Amniotic epithelial cell (primary cell): Measurements from ENCODE around the gene ARHGAP42.

Experiments used
- DNase-seq: peaks from one replicate; pipeline ENCODE4 v3.0.0-alpha.2; 2010; ENCODE audit warnings: low read depth

Gene ARHGAP42

GRCh38 chr11:100918551-100919500 is 231.7 kb downstream of the ARHGAP42 start:
- DNase-seq, result no peak

- no peak for DNase-seq
Observed at GRCh38 chr11:100920593-100920992, 233.5 kb downstream of the ARHGAP42 start.

DNA sequence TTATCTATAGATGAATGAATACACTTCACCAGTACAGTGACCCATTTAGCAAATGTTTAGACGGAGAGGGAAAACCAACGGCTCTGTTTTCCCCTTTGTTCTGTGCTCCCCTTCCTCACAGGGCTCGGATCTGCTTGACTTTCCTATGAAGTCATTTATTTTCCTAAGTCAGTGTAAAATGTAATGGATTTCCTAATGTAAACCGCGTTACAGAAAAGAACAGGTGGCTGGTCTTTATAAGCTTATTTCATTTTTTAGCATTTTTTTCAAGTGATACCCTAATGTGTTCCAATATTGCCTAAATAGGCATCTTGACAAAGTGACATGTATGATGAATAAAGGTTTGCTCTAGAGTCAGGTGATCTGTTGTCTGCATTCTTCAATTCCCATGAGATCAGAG is 235.0 kb downstream of the ARHGAP42 start:
- DNase-seq, result no peak

GRCh38 chr11:100923555-100923954 is 236.5 kb downstream of the ARHGAP42 start:
- peak; percentile 28 for DNase-seq

GRCh38 chr11:100925935-100926334 is 238.8 kb downstream of the ARHGAP42 start:
- DNase-seq, result peak; percentile 87

- DNase-seq, result no peak
Observed at GRCh38 chr11:100927579-100927978, 240.5 kb downstream of the ARHGAP42 start.

DNA sequence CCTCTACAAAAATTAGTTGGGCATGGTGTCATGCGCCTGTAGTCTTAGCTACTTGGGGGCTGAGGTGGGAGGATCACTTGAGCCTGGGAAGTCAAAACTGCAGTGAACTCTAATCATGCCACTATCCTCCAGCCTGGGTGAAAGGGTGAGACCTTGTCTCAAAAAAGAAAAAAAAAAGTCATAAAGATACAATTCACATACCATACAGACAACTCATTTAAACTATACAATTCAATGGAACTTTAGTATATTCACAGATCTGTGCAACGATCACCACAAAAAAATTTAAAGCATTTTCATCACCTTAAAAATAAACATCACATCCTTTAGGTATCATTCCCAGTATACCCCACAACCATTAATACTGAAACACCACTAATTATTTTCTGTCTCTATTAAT is 241.3 kb downstream of the ARHGAP42 start:
- DNase-seq, result no peak

- peak; percentile 67 for DNase-seq
Observed at GRCh38 chr11:100929377-100929776, 242.3 kb downstream of the ARHGAP42 start.

- peak; percentile 73 for DNase-seq
Observed at GRCh38 chr11:100930185-100930778, 243.2 kb downstream of the ARHGAP42 start.

DNA sequence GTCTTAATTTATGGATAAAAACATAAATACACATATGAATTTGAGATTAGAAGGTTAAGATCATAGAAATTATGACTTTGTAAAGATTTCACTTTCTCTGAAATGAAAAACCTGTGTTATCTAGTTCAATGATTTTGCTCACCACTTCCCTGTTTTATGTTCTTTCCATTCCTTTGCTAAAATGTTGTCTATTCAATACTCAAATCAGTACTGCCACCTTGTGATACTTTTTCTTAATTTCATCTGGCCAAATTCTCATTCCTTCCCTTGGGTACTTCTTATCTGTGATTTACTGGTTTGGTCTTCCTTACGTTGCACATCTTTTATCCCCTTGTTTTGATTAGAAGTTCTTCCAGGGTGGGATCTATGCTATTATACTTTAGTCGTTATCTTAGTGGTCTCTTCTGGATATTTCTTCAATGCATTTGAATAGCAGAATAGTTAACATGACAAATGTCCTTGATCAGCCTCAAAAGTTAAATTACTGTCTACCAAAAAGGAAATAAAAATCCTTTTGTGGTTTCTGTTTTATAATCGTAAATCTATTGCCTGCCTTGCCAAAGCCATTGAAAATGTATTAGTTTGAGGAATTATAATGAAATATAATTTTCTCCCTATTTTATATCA is 245.5 kb downstream of the ARHGAP42 start:
- peak; percentile 41 for DNase-seq

DNA sequence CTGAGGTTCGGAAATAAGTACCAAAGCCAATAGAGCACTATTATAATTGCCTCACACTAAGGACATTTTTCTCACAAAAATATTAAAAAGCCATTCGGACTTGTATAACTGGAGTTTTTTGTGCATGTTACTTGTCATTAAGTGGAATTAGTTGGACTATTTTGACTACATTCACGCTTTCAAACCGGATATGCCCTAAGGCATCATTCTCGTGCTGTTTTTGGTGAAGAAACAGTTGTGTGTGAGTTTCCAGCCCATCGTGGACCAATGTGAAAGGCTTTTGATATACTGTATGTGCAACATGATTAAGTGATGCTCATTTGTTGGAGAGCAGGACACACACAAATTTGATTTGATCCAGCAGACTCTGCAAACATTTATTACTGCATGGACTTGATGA is 249.7 kb downstream of the ARHGAP42 start:
- no peak for DNase-seq

DNA sequence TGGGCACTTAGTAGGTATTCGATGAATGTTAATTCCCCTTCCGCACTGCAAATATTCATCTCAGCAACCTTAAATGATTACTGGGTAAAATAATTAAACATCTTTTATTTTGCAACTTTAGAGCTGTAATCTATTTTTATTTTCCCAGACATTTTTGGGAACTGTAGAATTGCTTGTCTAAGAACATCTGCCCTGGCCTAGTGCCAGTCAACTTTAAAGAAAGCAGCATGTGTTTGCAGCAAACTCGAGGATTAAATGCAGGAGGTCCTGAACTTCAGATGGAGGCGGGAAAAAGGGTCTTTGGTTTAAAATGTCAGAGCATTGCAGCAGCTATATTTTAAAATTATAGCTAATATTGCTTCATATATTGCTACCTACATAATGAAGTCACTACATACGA is 252.5 kb downstream of the ARHGAP42 start:
- no peak for DNase-seq

DNA sequence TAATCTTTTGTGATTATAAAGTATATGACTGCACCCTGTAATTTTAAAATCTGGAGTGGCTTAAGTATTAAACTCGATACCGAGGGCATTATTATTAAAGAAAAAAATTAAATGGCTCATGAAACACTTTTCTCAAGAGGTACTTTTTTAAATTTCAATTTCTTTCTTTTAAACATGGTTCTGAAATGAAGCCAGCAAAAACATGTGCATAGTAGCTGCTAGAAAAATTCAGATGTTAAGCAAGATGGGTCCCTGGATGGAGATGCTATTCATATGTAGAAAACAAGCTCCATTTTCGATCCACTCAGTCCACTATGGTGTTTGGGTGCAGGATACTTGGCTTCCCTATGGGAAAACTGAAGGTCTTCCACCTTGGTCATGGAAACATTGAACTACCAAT is 253.0 kb downstream of the ARHGAP42 start:
- no peak for DNase-seq

DNA sequence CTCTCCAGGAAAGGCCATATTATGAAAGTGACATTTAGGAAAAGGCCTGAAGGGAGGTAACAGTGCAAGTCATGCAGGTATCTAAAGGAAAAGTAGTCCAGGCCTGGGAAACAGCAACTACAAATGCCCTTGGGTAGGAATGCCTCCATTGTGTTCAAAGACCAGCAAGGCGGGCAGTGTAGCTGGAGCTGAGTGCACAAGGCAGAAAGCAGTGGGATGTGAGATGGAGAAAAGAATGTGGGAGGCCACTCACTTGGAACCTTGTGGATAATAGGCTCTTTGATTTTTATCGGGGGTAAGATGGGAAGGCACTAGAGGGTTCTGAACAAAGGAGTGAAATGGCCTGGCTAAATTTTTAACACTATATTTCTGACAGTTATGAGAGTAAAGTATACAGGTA is 253.9 kb downstream of the ARHGAP42 start:
- DNase-seq, result no peak

DNA sequence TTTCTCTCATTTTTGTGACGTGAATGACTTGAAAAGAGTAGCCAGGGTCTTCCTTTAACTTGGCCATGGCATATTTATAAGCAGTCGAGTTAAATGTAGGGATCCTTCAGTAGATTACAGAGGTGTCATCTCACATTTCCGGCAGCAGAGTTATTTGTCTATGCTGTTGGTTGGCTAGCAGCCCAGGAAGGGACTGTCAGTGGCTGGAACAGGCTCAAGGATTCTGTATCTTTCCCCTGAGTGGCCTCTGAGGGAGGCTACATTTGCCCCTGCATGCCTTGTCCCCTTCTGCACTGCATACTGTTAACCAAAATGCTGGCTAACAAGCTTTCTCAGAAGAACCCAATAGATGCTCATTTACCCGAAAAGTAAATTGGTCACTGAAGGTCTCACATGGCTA is 254.9 kb downstream of the ARHGAP42 start:
- no peak for DNase-seq

GRCh38 chr11:100948936-100949335 is 261.8 kb downstream of the ARHGAP42 start:
- DNase-seq, result no peak

DNA sequence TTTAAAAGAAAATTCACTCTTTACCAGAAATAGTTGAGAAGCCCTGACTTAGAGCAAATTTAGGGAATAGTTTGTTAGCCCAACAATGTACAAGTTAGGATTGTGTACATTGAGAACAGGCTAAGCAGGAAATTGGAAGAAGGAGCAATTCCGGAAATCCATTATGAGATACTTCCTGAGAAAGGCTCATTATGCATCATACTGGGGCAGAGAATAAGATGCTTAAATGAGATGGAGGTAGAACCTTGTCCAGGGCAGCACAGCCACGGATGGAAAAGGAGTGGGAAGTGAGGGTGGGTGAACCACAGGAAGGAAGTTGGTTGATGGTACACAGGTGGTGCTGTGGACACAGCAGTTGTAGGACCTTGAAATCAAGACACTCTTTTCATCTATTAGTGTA is 262.4 kb downstream of the ARHGAP42 start:
- no peak for DNase-seq

GRCh38 chr11:100955318-100955717 is 268.2 kb downstream of the ARHGAP42 start:
- DNase-seq, result no peak

- no peak for DNase-seq
Observed at GRCh38 chr11:100956351-100956750, 269.3 kb downstream of the ARHGAP42 start.

- no peak for DNase-seq
Observed at GRCh38 chr11:100957499-100957898, 270.4 kb downstream of the ARHGAP42 start.

- peak; percentile 39 for DNase-seq
Observed at GRCh38 chr11:100961633-100962032, 274.5 kb downstream of the ARHGAP42 start.

DNA sequence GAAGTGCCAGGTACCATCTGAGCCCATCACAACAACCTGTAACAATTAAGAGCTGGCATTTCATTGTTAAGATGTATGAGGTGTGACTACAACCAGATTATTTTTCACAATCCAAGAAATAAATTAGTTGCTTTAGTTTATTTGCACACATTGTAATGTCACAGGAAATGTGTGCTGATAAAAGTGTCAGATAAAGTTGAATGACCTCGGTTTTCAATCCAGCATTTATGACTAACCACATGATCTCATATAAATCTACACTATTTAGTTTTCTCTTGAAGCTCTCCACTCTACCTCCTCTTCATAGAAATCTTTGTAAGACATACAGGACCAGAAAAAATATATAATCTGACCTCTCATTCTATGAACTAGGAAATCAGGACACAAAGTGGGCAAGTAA is 276.3 kb downstream of the ARHGAP42 start:
- DNase-seq, result peak; percentile 24

DNA sequence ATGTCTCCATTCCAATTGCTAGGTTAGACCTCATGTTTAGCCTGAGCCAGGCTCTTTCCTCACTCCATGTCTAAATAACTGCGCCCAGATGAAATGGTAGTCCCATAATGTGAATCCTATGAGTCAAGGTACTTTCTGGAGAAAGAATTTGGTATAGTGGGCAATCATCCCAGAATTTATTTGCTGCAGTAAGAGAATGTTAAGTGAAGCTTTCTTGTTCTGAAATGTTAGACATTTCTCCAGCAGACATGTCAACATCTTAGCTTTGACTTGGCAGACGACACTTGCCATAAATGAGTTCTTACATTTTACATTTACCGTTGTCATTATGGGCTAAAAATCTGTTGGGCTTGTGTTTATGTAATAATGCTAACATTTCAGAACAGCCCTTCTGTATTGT is 277.3 kb downstream of the ARHGAP42 start:
- DNase-seq, result peak; percentile 20
